ENCODE data around the gene DISP3.

DISP3 gene

GRCh38 chr1:11478571-11479374 lies at the start of gene DISP3:
DISP3 (plus strand) TSS chr1:11479155; CDS start chr1:11500993, 21,838 bp downstream.
- no peak within 1 kb of the TSS for H3K27ac Mint-ChIP-seq
- H3K27me3 Mint-ChIP-seq = peaks cover 69% of the 10 kb centered on the region
- no peaks in the 10 kb centered on the region for H3K36me3 Mint-ChIP-seq (ENCODE audit: low read depth)
- DNase-seq = peak; percentile 84
- H3K9me3 Mint-ChIP-seq = no peaks in the 10 kb centered on the region
- peak within 1 kb of the TSS; percentile 62 for H3K4me3 Mint-ChIP-seq
- peaks cover 9% of the 10 kb centered on the region for H3K4me1 Mint-ChIP-seq (ENCODE audit: low read depth)

- no peaks in the 10 kb centered on the region for H3K4me1 Mint-ChIP-seq (ENCODE audit: low read depth)
- H3K27me3 Mint-ChIP-seq = no peaks in the 10 kb centered on the region
- no peaks in the 10 kb centered on the region for H3K9me3 Mint-ChIP-seq
- H3K27ac Mint-ChIP-seq = no peak overlapping the region
- no peaks in the 10 kb centered on the region for H3K36me3 Mint-ChIP-seq (ENCODE audit: low read depth)
- H3K4me3 Mint-ChIP-seq = no peak overlapping the region
- no peak for DNase-seq
Measured at GRCh38 chr1:11429226-11429625, 49.7 kb upstream of the DISP3 start.

- no peaks in the 10 kb centered on the region for H3K9me3 Mint-ChIP-seq
- DNase-seq = no peak
- no peak overlapping the region for H3K4me3 Mint-ChIP-seq
- no peaks in the 10 kb centered on the region for H3K27me3 Mint-ChIP-seq
- H3K4me1 Mint-ChIP-seq (ENCODE audit: low read depth) = no peaks in the 10 kb centered on the region
- no peak overlapping the region for H3K27ac Mint-ChIP-seq
- no peaks in the 10 kb centered on the region for H3K36me3 Mint-ChIP-seq (ENCODE audit: low read depth)
Measured at GRCh38 chr1:11429935-11430334, 49.0 kb upstream of the DISP3 start.

- H3K4me3 Mint-ChIP-seq = no peak overlapping the region
- peaks cover 3% of the 10 kb centered on the region for H3K27me3 Mint-ChIP-seq
- no peak overlapping the region for H3K27ac Mint-ChIP-seq
- H3K36me3 Mint-ChIP-seq (ENCODE audit: low read depth) = no peaks in the 10 kb centered on the region
- H3K9me3 Mint-ChIP-seq = no peaks in the 10 kb centered on the region
- peaks cover 5% of the 10 kb centered on the region for H3K4me1 Mint-ChIP-seq (ENCODE audit: low read depth)
- DNase-seq = no peak
Measured at GRCh38 chr1:11431941-11432507, 46.9 kb upstream of the DISP3 start.

DNA sequence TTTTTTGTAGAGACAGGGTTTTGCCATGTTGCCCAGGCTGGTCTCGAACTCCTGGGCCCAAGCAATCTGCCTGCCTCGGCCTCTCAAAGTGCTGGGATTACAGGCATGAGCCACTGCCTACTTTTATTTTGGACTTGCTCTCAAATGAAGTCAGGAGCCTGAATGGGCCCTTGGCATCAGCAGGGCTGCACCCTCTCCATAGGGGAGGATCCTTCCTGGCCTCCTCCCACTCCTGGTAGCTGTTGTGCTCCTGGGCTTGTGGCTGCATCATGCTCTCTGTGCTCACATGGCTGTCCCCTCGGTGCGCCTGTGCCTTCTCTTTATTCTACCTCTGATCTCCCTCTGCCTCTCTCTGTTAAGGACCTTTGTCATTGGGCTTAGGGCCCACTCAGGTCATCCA lies 46.4 kb upstream of the DISP3 start:
- H3K27me3 Mint-ChIP-seq = peaks cover 3% of the 10 kb centered on the region
- H3K27ac Mint-ChIP-seq = no peak overlapping the region
- H3K4me1 Mint-ChIP-seq (ENCODE audit: low read depth) = peaks cover 5% of the 10 kb centered on the region
- no peak for DNase-seq
- H3K36me3 Mint-ChIP-seq (ENCODE audit: low read depth) = no peaks in the 10 kb centered on the region
- no peak overlapping the region for H3K4me3 Mint-ChIP-seq
- no peaks in the 10 kb centered on the region for H3K9me3 Mint-ChIP-seq

DNA sequence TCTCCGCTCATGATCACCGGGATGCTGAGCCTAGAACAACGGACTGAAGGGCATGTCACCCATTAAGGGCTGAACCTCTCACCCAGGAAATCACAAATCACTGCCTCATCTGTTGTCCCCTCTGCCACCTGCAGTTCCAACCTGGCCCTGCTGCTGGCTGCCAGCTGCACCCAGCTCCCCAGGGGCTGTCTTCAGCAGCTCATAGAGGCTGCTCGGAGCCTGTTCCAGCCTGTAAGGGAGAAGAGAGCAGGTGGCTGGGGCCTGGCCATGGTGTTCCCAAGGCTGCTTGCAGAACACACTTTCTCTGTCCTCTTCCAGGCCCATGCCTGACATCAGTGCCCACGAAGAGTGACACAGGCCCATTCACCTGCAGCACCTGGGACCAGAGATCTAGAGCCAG lies 44.5 kb upstream of the DISP3 start:
- no peak for DNase-seq
- H3K36me3 Mint-ChIP-seq (ENCODE audit: low read depth) = no peaks in the 10 kb centered on the region
- no peaks in the 10 kb centered on the region for H3K9me3 Mint-ChIP-seq
- peaks cover 3% of the 10 kb centered on the region for H3K27me3 Mint-ChIP-seq
- no peak overlapping the region for H3K27ac Mint-ChIP-seq
- H3K4me3 Mint-ChIP-seq = no peak overlapping the region
- H3K4me1 Mint-ChIP-seq (ENCODE audit: low read depth) = peaks cover 5% of the 10 kb centered on the region

DNA sequence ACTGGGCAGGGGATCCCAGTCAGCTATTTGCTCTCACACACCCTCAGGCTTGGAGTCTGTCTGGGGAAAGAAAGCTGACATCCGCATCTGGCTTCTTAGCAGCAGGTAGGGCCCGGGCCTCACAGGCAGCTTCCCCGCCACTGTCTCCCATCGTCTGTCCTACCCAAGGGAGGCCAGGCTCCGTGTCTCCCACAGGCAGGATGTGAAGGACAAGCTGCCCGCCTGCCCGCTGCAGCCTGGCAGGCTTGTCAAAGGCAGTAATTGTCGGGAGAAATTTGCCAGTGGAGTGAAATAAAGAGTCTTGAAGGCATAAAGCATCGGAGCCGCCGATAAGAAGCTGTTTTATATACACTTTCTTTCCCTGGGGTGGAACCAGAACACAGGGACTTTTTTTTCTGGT lies 44.0 kb upstream of the DISP3 start:
- Mint-ChIP-seq H3K27me3 (peaks cover 3% of the 10 kb centered on the region), H3K27ac (no peak overlapping the region), H3K36me3 (ENCODE audit: low read depth) (no peaks in the 10 kb centered on the region), H3K4me1 (ENCODE audit: low read depth) (peaks cover 5% of the 10 kb centered on the region), H3K4me3 (no peak overlapping the region), H3K9me3 (no peaks in the 10 kb centered on the region)
- DNase-seq = no peak

- no peak for DNase-seq
- Mint-ChIP-seq H3K4me3 (no peak overlapping the region), H3K36me3 (ENCODE audit: low read depth) (no peaks in the 10 kb centered on the region), H3K27me3 (peaks cover 3% of the 10 kb centered on the region), H3K27ac (no peak overlapping the region), H3K4me1 (ENCODE audit: low read depth) (peaks cover 5% of the 10 kb centered on the region), H3K9me3 (no peaks in the 10 kb centered on the region)
Measured at GRCh38 chr1:11438996-11439395, 40.0 kb upstream of the DISP3 start.

- H3K4me3 Mint-ChIP-seq = no peak overlapping the region
- no peak for DNase-seq
- H3K36me3 Mint-ChIP-seq (ENCODE audit: low read depth) = no peaks in the 10 kb centered on the region
- no peak overlapping the region for H3K27ac Mint-ChIP-seq
- peaks cover under 1% of the 10 kb centered on the region for H3K4me1 Mint-ChIP-seq (ENCODE audit: low read depth)
- no peaks in the 10 kb centered on the region for H3K9me3 Mint-ChIP-seq
- no peaks in the 10 kb centered on the region for H3K27me3 Mint-ChIP-seq
Measured at GRCh38 chr1:11441211-11441952, 37.6 kb upstream of the DISP3 start.

DNA sequence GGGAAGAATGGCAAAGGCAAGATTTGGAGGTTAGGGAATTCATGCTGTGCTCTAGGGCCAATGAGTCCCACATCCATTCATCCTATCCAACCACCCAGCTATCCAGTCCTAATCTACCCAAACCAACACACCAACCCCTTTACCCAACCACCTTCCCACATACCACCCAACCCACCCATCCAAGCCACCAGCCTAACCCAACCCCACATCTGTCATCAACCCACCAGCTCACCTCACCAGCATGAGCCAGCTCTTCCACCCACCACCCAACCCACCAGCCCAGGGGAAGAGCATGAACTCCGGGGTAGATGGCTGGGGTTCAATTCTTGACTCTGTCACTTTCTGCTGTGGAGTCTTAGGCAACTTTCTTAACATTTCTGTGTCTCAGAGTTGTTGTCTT lies 35.9 kb upstream of the DISP3 start:
- H3K4me1 Mint-ChIP-seq (ENCODE audit: low read depth) = no peaks in the 10 kb centered on the region
- no peak overlapping the region for H3K27ac Mint-ChIP-seq
- no peaks in the 10 kb centered on the region for H3K36me3 Mint-ChIP-seq (ENCODE audit: low read depth)
- no peaks in the 10 kb centered on the region for H3K9me3 Mint-ChIP-seq
- DNase-seq = no peak
- H3K4me3 Mint-ChIP-seq = no peak overlapping the region
- no peaks in the 10 kb centered on the region for H3K27me3 Mint-ChIP-seq

DNA sequence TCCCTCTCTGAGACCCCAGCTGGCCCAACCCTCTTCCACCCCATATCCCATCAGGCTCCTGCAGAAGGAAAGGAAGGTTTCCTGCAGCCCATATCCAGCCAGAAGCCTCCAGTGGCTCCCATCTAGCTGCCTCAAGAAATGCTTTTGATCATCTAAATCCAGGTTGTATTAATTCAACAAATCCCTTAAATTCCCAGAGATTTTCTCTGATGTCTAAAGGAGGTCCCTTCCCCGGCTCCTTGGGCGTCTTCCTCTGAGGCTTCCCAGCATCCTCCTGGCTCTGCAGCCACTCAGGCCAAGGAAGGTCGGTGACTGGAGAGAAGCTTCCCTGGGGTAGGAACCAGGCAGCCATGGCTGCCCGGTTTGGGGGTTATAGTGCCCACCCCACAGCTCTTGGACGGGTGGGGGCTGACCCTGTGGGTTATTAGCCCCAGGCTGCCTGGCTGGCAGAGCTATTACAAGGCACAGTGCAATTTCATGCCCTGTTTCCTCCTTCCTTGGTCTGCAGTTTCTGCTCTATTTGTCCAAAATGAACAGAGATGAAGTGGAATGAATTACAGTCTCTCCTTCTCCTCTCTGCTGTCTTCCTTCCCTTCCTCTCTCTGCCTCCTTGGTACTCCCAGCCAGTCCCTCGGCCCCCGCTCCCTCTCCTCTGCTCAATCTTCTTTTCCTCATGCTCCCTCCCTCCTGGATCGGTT lies 34.8 kb upstream of the DISP3 start:
- H3K27me3 Mint-ChIP-seq = no peaks in the 10 kb centered on the region
- DNase-seq = no peak
- no peaks in the 10 kb centered on the region for H3K36me3 Mint-ChIP-seq (ENCODE audit: low read depth)
- H3K4me3 Mint-ChIP-seq = no peak overlapping the region
- no peaks in the 10 kb centered on the region for H3K9me3 Mint-ChIP-seq
- H3K4me1 Mint-ChIP-seq (ENCODE audit: low read depth) = no peaks in the 10 kb centered on the region
- H3K27ac Mint-ChIP-seq = no peak overlapping the region

DNA sequence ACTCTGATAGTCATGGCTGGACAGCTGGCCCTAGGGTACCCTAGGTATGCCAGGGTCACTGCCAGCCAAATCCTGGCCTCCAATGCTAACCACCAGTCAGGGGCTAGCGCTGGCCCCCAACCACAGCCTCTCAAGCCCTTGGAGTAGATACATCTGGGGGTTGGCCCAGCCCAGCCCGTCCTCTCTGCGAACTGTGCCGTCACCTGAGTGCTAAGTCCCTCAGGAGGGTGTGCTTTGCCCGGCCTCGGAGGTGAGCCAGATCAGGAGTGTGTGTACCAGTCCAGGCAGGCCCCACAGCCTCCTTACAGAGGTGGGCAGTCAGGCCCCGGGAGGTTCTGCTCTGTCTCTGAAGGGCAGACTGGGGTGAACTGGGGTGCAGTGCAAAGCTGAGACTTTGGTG lies 34.0 kb upstream of the DISP3 start:
- H3K9me3 Mint-ChIP-seq = no peaks in the 10 kb centered on the region
- H3K27me3 Mint-ChIP-seq = no peaks in the 10 kb centered on the region
- no peak overlapping the region for H3K4me3 Mint-ChIP-seq
- no peaks in the 10 kb centered on the region for H3K4me1 Mint-ChIP-seq (ENCODE audit: low read depth)
- H3K36me3 Mint-ChIP-seq (ENCODE audit: low read depth) = no peaks in the 10 kb centered on the region
- no peak for DNase-seq
- H3K27ac Mint-ChIP-seq = no peak overlapping the region

DNA sequence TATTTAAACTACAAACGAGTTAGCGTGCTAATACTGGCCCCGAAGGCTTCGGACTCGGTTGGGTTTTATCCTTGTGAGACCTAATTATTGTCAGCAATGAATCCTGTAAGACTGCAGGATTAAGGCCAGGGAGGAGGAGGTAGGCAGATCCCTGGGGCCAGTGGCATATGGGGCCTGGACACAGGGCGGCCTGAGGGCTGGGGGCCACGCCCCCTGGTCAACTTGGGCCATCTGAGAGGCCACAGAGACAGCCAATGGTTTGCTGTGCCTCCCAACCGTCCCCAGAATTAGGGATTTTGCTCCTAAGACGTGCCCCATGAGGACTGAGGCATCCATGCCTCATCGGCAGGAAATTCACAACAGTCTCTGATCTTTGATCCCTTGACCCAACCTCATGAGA lies 31.1 kb upstream of the DISP3 start:
- H3K4me1 Mint-ChIP-seq (ENCODE audit: low read depth) = no peaks in the 10 kb centered on the region
- no peak overlapping the region for H3K4me3 Mint-ChIP-seq
- no peaks in the 10 kb centered on the region for H3K27me3 Mint-ChIP-seq
- no peaks in the 10 kb centered on the region for H3K9me3 Mint-ChIP-seq
- H3K27ac Mint-ChIP-seq = no peak overlapping the region
- no peak for DNase-seq
- H3K36me3 Mint-ChIP-seq (ENCODE audit: low read depth) = no peaks in the 10 kb centered on the region

GRCh38 chr1:11448373-11449099 lies 30.4 kb upstream of the DISP3 start:
- Mint-ChIP-seq H3K27ac (no peak overlapping the region), H3K36me3 (ENCODE audit: low read depth) (no peaks in the 10 kb centered on the region), H3K4me3 (no peak overlapping the region), H3K27me3 (no peaks in the 10 kb centered on the region), H3K4me1 (ENCODE audit: low read depth) (no peaks in the 10 kb centered on the region), H3K9me3 (no peaks in the 10 kb centered on the region)
- no peak for DNase-seq

Data from activated T-cell treated with anti-CD3 and anti-CD28 coated beads, Interleukin-2, amount 50 U/mL, for 24 hours (primary cell).